Activated CD4-positive, alpha-beta T cell treated with anti-CD3 and anti-CD28 coated beads, Interleukin-2, amount 50 U/mL, for 48 hours (primary cell): ENCODE data around the gene CHST2.

Experiments used
- DNase-seq, 2 experiments: peaks; one replicate each; pipeline ENCODE4 v3.0.0-alpha.2; 2020

CHST2 gene

DNA sequence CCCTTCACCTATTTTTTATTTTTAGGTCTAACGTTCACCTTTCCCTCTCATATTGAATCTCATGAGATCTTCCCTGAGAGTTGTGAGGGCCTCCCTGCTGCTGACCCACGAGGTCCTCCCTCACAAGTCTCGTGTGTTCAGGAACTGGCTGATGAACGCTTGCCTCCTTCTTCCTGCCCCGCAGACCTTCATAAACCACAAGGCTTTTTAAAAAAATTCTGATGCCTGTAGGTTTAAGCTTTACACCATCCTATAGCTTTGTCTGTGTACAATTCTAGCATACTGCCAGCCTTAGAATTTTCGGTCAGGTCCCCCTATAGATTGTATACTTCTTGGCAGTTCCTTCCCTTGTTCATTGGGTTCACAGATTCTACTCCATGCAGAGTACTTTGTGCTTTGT is 50.5 kb downstream of the CHST2 start:
- DNase-seq = no peak

- no peak for DNase-seq
Observed at GRCh38 chr3:143170676-143171075, 51.1 kb downstream of the CHST2 start.

DNA sequence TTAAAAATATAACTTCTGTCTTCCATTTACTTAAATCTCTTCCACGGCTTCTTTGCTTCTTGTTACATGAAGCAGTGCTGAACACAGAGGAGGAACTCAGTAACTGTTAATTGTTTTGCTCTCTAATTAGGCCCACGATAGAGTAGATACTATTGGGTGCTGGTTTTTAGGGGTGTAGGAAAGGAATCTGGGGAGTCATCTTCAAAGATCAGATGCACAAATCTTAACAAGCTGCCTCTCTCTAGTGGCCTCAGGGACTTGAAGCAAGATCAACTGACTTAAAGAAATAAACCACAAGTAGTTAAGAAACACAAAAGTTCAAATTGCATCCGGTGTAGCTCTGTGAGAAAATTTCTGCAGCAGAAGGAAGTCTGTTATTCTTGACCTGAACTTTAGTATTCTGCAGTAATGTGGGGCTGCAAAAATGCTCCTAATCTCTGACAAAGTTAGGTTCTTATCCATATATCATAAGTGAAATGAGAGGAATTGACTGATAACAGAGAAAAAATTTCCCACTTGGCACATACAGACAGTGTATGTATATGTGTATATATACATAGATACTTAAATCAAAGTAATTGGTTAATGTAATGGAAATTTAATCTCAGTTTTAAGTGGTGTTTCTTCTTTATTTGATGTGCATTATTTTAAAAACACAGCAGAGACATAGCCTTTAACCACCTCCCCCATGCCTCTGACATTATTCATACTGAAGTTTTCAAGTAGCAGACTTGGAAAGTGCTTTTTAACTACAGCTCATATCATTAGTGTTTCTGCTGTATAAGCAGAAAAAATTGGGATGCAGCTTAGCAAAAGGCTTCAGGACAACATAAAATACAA is 51.8 kb downstream of the CHST2 start:
- DNase-seq = no peak

- no peak for DNase-seq
Observed at GRCh38 chr3:143172062-143172794, 52.7 kb downstream of the CHST2 start.

DNA sequence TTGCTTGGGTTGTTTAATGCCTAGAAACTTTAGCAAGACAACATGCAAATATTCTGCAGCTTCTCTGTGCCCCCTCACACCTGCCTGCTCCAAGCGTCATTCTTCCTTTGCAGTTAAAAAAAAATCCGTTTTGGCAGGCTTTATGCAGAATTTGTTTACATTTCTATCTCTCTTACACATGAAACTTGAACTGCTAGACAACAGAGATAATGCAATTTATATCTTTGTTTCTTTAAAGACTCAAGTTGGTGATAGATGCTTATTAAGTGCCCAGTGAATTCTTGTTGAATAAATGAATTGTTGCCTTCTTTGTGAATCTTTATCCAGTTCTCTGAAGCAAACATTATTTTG is 53.2 kb downstream of the CHST2 start:
- DNase-seq = no peak

- DNase-seq = no peak
Observed at GRCh38 chr3:143173242-143173641, 53.7 kb downstream of the CHST2 start.
